WTC11 (cell line): ENCODE data around the gene NSL1. TPM values are rescaled to one million over a fixed set of nuclear protein-coding genes. Genes with fewer than 3 reads are reported as not detected.

Source experiments
- ATAC-seq: fragments of 200-7000 bp; cut with Tn5 transposase; 2 replicates; pipeline ENCODE4 v1.10.0; 2021; ENCODE audit warnings: mild to moderate bottlenecking, moderate library complexity
- CTCF ChIA-PET: fragments of 300-600 bp; sonication (Branson Sonifier 250); formaldehyde crosslinking; loops from one replicate; lab custom pipeline; 2021; ENCODE audit warnings: antibody characterized with exemption; lab: Charles Lee
- POLR2A ChIA-PET: fragments of 350-600 bp; sonication (Branson Sonifier 250); formaldehyde crosslinking; loops from one replicate; lab custom pipeline; 2021; ENCODE audit warnings: antibody characterized with exemption; lab: Charles Lee
- DNase-seq: peaks from one replicate; pipeline ENCODE4 v3.0.0; 2021; ENCODE audit warnings: low spot score
- H3K27ac Mint-ChIP-seq: 2 replicates; pipeline ENCODE4 v1.8.0; 2021; ENCODE audit warnings: mixed read lengths
- H3K27me3 Mint-ChIP-seq: 2 replicates; pipeline ENCODE4 v1.8.0; 2021; ENCODE audit warnings: low read depth, mild to moderate bottlenecking, moderate library complexity, mixed read lengths
- H3K36me3 Mint-ChIP-seq: 2 replicates; pipeline ENCODE4 v1.8.0; 2021; ENCODE audit warnings: mixed read lengths
- H3K4me1 Mint-ChIP-seq: 2 replicates; pipeline ENCODE4 v1.8.0; 2022; ENCODE audit warnings: mixed read lengths
- H3K4me3 Mint-ChIP-seq: 2 replicates; pipeline ENCODE4 v1.8.0; 2021; ENCODE audit warnings: mild to moderate bottlenecking, moderate library complexity, mixed read lengths
- H3K9me3 Mint-ChIP-seq: 2 replicates; pipeline ENCODE4 v1.8.0; 2021; ENCODE audit warnings: mixed read lengths
- EMX1 ChIP-seq: fragments of 250-450 bp; sonication (Bioruptor Pico); IDR thresholded peaks from 2 replicates; pipeline ENCODE4 v1.8.0; 2021; ENCODE audit warnings: mild to moderate bottlenecking
- HMGXB4 ChIP-seq: sonication (generic); formaldehyde crosslinking; IDR thresholded peaks from 2 replicates; pipeline ENCODE4 v1.8.1; 2023; ENCODE audit warnings: mild to moderate bottlenecking, moderate library complexity, missing genetic modification reagents
- MXD4 ChIP-seq: fragments of 250-450 bp; sonication (Bioruptor Pico); IDR thresholded peaks from 2 replicates; pipeline ENCODE4 v1.8.0; 2021; ENCODE audit warnings: mild to moderate bottlenecking, moderate library complexity, borderline replicate concordance
- NFYB ChIP-seq: sonication (generic); formaldehyde crosslinking; conservative IDR thresholded peaks from 2 replicates; pipeline ENCODE4 v1.8.0; 2022; ENCODE audit warnings: low read depth, missing genetic modification reagents
- NR1H2 ChIP-seq: sonication (generic); formaldehyde crosslinking; IDR thresholded peaks from 2 replicates; pipeline ENCODE4 v1.9.0; 2021; ENCODE audit warnings: mild to moderate bottlenecking, moderate library complexity, missing genetic modification reagents
- NR3C1 ChIP-seq: sonication (generic); formaldehyde crosslinking; conservative IDR thresholded peaks from 2 replicates; pipeline ENCODE4 v1.8.1; 2023; ENCODE audit warnings: low read depth, mild to moderate bottlenecking, missing genetic modification reagents
- TEAD4 ChIP-seq: sonication (generic); formaldehyde crosslinking; IDR thresholded peaks from 2 replicates; pipeline ENCODE4 v1.8.0; 2022; ENCODE audit warnings: mild to moderate bottlenecking, missing genetic modification reagents
- TP53 ChIP-seq: sonication (generic); formaldehyde crosslinking; IDR thresholded peaks from 2 replicates; pipeline ENCODE4 v1.8.1; 2023; ENCODE audit warnings: mild to moderate bottlenecking, missing genetic modification reagents
- USF1 ChIP-seq: sonication (generic); formaldehyde crosslinking; IDR thresholded peaks from 2 replicates; pipeline ENCODE4 v1.8.0; 2022; ENCODE audit warnings: mild to moderate bottlenecking, missing genetic modification reagents
- ZNF121 ChIP-seq: sonication (generic); formaldehyde crosslinking; IDR thresholded peaks from 2 replicates; pipeline ENCODE4 v1.8.0; 2023; ENCODE audit warnings: missing genetic modification reagents
- ZNF423 ChIP-seq: fragments of 250-450 bp; sonication (Bioruptor Pico); IDR thresholded peaks from 2 replicates; pipeline ENCODE4 v2.1.2; 2022; ENCODE audit warnings: mild to moderate bottlenecking, moderate library complexity
- ZNF671 ChIP-seq: fragments of 250-450 bp; sonication (Bioruptor Pico); IDR thresholded peaks from 2 replicates; pipeline ENCODE4 v1.8.0; 2021; ENCODE audit warnings: mild to moderate bottlenecking
- ZSCAN18 ChIP-seq: fragments of 250-450 bp; sonication (Bioruptor Pico); IDR thresholded peaks from 2 replicates; pipeline ENCODE4 v2.1.2; 2022; ENCODE audit warnings: mild to moderate bottlenecking, moderate library complexity
- total RNA-seq: library from RNA; stranded (reverse); gene quantifications from 3 replicates; pipeline ENCODE4 v1.2.3, GENCODE V29; 2021
- TF ChIP-seq, protein P1 (sequence below): fragments of 200-600 bp; IDR thresholded peaks from 2 replicates; pipeline ENCODE4 v1.8.0; 2022; ENCODE audit warnings: antibody characterized with exemption
- TF ChIP-seq, protein P2 (sequence below): sonication (generic); formaldehyde crosslinking; IDR thresholded peaks from 2 replicates; pipeline ENCODE4 v1.8.1; 2023; ENCODE audit warnings: mild to moderate bottlenecking, missing genetic modification reagents
- TF ChIP-seq, protein P3 (sequence below): fragments of 250-450 bp; sonication (Bioruptor Pico); IDR thresholded peaks from 2 replicates; pipeline ENCODE4 v1.9.0; 2021; ENCODE audit warnings: mild to moderate bottlenecking, borderline replicate concordance
- TF ChIP-seq, protein P4 (sequence below): sonication (generic); formaldehyde crosslinking; IDR thresholded peaks from 2 replicates; pipeline ENCODE4 v1.8.1; 2023; ENCODE audit warnings: mild to moderate bottlenecking, missing genetic modification reagents

NSL1 gene
- total RNA-seq, 1 experiment from 2014 or later: 55.7 TPM

GRCh38 chr1:212777151-212777550 lies 14.4 kb downstream of the NSL1 start:
- H3K9me3 Mint-ChIP-seq: peaks cover 13% of the 10 kb centered on the region
- TF ChIP-seq, protein P1, sequence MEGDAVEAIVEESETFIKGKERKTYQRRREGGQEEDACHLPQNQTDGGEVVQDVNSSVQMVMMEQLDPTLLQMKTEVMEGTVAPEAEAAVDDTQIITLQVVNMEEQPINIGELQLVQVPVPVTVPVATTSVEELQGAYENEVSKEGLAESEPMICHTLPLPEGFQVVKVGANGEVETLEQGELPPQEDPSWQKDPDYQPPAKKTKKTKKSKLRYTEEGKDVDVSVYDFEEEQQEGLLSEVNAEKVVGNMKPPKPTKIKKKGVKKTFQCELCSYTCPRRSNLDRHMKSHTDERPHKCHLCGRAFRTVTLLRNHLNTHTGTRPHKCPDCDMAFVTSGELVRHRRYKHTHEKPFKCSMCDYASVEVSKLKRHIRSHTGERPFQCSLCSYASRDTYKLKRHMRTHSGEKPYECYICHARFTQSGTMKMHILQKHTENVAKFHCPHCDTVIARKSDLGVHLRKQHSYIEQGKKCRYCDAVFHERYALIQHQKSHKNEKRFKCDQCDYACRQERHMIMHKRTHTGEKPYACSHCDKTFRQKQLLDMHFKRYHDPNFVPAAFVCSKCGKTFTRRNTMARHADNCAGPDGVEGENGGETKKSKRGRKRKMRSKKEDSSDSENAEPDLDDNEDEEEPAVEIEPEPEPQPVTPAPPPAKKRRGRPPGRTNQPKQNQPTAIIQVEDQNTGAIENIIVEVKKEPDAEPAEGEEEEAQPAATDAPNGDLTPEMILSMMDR: no peak
- TF ChIP-seq ZNF671 (CRISPR knock-in tag) (no peak), NR3C1 (CRISPR knock-in tag) (no peak), NFYB (CRISPR knock-in tag) (no peak)
- TF ChIP-seq, protein P2, sequence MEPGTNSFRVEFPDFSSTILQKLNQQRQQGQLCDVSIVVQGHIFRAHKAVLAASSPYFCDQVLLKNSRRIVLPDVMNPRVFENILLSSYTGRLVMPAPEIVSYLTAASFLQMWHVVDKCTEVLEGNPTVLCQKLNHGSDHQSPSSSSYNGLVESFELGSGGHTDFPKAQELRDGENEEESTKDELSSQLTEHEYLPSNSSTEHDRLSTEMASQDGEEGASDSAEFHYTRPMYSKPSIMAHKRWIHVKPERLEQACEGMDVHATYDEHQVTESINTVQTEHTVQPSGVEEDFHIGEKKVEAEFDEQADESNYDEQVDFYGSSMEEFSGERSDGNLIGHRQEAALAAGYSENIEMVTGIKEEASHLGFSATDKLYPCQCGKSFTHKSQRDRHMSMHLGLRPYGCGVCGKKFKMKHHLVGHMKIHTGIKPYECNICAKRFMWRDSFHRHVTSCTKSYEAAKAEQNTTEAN (CRISPR knock-in tag): no peak
- no peaks in the 10 kb centered on the region for H3K27me3 Mint-ChIP-seq
- ChIA-PET POLR2A (no interaction called here), CTCF (interaction anchor here (0.9 kb wide), 1 partner anchor 112 kb away, joined by 3 read pairs; no protein-coding TSS in a partner anchor)
- H3K4me1 Mint-ChIP-seq: no peaks in the 10 kb centered on the region
- ATAC-seq (no peak), DNase-seq (no peak)
- H3K36me3 Mint-ChIP-seq: peaks cover 59% of the 10 kb centered on the region
- H3K27ac Mint-ChIP-seq: no peak overlapping the region
- H3K4me3 Mint-ChIP-seq: no peak overlapping the region

DNA sequence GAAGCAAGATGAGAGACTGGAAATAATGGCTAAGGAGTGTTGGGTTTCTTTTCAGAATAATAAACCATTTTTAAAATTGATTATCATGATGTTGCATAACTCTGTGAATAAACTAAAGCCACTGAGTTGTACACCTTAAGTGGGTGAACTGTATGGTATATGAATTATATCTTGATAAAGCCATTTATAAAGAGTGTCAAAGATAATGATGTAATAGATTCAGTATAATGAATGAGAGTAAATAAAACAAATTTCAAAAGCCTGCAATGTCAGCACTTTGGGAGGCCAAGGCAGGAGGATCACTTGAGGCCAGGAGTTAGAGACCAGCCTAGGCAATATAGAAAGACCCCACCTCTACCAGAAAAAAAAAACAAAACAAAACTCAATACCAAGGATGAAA lies 16.3 kb downstream of the NSL1 start:
- no peak for ATAC-seq
- peaks cover 59% of the 10 kb centered on the region for H3K36me3 Mint-ChIP-seq

DNA sequence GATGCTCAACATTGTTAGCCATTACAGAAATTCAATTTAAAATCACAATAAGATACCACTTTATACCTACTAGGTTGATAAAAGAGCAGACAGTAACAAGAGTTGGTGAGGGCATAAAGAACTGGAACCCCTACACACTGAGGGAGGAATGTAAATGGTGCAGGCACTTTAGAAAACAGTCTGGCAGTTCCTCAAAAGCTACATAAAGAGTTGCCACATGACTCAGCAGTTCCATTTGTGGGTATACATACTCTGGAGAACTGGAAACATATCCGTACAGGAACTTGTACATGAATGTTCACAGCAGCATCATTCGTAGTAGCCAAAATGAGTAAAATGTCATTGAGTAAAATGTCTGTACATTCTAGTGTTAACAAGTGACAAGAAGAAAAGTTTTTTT lies 17.0 kb downstream of the NSL1 start:
- no peak for ATAC-seq
- Mint-ChIP-seq H3K36me3 (peaks cover 65% of the 10 kb centered on the region), H3K4me1 (no peaks in the 10 kb centered on the region), H3K27me3 (no peaks in the 10 kb centered on the region), H3K27ac (no peak overlapping the region), H3K4me3 (no peak overlapping the region), H3K9me3 (peaks cover 18% of the 10 kb centered on the region)
- no peak for DNase-seq
- CTCF ChIA-PET: no interaction called here
- POLR2A ChIA-PET: no interaction called here
- TF ChIP-seq EMX1 (CRISPR knock-in tag) (no peak), ZNF121 (no peak), HMGXB4 (CRISPR knock-in tag) (no peak), ZNF423 (CRISPR knock-in tag) (no peak), ZSCAN18 (no peak), USF1 (no peak), TP53 (no peak)
- TF ChIP-seq, protein P3, sequence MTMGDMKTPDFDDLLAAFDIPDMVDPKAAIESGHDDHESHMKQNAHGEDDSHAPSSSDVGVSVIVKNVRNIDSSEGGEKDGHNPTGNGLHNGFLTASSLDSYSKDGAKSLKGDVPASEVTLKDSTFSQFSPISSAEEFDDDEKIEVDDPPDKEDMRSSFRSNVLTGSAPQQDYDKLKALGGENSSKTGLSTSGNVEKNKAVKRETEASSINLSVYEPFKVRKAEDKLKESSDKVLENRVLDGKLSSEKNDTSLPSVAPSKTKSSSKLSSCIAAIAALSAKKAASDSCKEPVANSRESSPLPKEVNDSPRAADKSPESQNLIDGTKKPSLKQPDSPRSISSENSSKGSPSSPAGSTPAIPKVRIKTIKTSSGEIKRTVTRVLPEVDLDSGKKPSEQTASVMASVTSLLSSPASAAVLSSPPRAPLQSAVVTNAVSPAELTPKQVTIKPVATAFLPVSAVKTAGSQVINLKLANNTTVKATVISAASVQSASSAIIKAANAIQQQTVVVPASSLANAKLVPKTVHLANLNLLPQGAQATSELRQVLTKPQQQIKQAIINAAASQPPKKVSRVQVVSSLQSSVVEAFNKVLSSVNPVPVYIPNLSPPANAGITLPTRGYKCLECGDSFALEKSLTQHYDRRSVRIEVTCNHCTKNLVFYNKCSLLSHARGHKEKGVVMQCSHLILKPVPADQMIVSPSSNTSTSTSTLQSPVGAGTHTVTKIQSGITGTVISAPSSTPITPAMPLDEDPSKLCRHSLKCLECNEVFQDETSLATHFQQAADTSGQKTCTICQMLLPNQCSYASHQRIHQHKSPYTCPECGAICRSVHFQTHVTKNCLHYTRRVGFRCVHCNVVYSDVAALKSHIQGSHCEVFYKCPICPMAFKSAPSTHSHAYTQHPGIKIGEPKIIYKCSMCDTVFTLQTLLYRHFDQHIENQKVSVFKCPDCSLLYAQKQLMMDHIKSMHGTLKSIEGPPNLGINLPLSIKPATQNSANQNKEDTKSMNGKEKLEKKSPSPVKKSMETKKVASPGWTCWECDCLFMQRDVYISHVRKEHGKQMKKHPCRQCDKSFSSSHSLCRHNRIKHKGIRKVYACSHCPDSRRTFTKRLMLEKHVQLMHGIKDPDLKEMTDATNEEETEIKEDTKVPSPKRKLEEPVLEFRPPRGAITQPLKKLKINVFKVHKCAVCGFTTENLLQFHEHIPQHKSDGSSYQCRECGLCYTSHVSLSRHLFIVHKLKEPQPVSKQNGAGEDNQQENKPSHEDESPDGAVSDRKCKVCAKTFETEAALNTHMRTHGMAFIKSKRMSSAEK (CRISPR knock-in tag): no peak

More for the DNA sequence above, 16.3 kb downstream of the NSL1 start:
- H3K9me3 Mint-ChIP-seq: peaks cover 12% of the 10 kb centered on the region
- no peak overlapping the region for H3K27ac Mint-ChIP-seq
- ChIA-PET CTCF (no interaction called here), POLR2A (no interaction called here)
- no peak overlapping the region for H3K4me3 Mint-ChIP-seq
- H3K27me3 Mint-ChIP-seq: no peaks in the 10 kb centered on the region
- TF ChIP-seq, protein P4, sequence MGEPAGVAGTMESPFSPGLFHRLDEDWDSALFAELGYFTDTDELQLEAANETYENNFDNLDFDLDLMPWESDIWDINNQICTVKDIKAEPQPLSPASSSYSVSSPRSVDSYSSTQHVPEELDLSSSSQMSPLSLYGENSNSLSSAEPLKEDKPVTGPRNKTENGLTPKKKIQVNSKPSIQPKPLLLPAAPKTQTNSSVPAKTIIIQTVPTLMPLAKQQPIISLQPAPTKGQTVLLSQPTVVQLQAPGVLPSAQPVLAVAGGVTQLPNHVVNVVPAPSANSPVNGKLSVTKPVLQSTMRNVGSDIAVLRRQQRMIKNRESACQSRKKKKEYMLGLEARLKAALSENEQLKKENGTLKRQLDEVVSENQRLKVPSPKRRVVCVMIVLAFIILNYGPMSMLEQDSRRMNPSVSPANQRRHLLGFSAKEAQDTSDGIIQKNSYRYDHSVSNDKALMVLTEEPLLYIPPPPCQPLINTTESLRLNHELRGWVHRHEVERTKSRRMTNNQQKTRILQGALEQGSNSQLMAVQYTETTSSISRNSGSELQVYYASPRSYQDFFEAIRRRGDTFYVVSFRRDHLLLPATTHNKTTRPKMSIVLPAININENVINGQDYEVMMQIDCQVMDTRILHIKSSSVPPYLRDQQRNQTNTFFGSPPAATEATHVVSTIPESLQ (CRISPR knock-in tag): no peak
- TF ChIP-seq NR1H2 (CRISPR knock-in tag): no peak
- no peak for TF ChIP-seq TEAD4
- no peak for TF ChIP-seq MXD4 (CRISPR knock-in tag)
- no peaks in the 10 kb centered on the region for H3K4me1 Mint-ChIP-seq
- no peak for DNase-seq
